Lower lobe of right lung (tissue), 2 donors: ENCODE results near the gene ZNF608. TPM values are rescaled to one million over a fixed set of nuclear protein-coding genes. Genes with fewer than 3 reads are reported as not detected.

Experiments
- ATAC-seq, 2 donors: fragments of 200-7000 bp; cut with Tn5 transposase; one replicate each; pipeline ENCODE4 v1.9.1; 2020 to 2022; ENCODE audit warnings: mild to moderate bottlenecking in 2 of 2, moderate library complexity in 2 of 2
- DNase-seq: peaks from one replicate; pipeline ENCODE4 v3.0.0-alpha.2; 2020
- H3K27ac ChIP-seq: fragments of 200-600 bp; one replicate; pipeline ENCODE4 v1.8.0; 2022
- H3K27me3 ChIP-seq: fragments of 200-600 bp; one replicate; pipeline ENCODE4 v1.8.0; 2022; ENCODE audit warnings: low read depth
- H3K36me3 ChIP-seq: fragments of 200-600 bp; one replicate; pipeline ENCODE4 v1.8.0; 2022; ENCODE audit warnings: mild to moderate bottlenecking
- H3K4me1 ChIP-seq: fragments of 200-600 bp; one replicate; pipeline ENCODE4 v1.8.0; 2022
- H3K4me3 ChIP-seq: fragments of 200-600 bp; one replicate; pipeline ENCODE4 v1.8.0; 2022; ENCODE audit warnings: mild to moderate bottlenecking
- H3K9me3 ChIP-seq: fragments of 200-600 bp; one replicate; pipeline ENCODE4 v1.8.0; 2022
- intact Hi-C: fragments of 100-400 bp; cut with DNase I; formaldehyde crosslinking; loops from one replicate; pipeline ENCODE4 v1.11.0; 2022
- total RNA-seq: library from RNA; stranded (reverse); fragmentation: NEBNext Ultra II Directional; extraction: Animal tissue kit (Norgen Biotek cat#: 25700); gene quantifications from one replicate; pipeline ENCODE4 v1.2.1, GENCODE V29; 2021
- TF ChIP-seq, protein P1 (sequence below): fragments of 200-600 bp; IDR thresholded peaks from one replicate; pipeline ENCODE4 v1.8.0; 2022; ENCODE audit warnings: antibody characterized with exemption, mild to moderate bottlenecking
- donor health status: DM: no; HTN: yes; CAD: no; lungs with severe emphysema.

ZNF608 gene
- total RNA-seq, 1 donor from 2014 or later, result 27.9 TPM

- no peak for DNase-seq
- TF ChIP-seq, protein P1, sequence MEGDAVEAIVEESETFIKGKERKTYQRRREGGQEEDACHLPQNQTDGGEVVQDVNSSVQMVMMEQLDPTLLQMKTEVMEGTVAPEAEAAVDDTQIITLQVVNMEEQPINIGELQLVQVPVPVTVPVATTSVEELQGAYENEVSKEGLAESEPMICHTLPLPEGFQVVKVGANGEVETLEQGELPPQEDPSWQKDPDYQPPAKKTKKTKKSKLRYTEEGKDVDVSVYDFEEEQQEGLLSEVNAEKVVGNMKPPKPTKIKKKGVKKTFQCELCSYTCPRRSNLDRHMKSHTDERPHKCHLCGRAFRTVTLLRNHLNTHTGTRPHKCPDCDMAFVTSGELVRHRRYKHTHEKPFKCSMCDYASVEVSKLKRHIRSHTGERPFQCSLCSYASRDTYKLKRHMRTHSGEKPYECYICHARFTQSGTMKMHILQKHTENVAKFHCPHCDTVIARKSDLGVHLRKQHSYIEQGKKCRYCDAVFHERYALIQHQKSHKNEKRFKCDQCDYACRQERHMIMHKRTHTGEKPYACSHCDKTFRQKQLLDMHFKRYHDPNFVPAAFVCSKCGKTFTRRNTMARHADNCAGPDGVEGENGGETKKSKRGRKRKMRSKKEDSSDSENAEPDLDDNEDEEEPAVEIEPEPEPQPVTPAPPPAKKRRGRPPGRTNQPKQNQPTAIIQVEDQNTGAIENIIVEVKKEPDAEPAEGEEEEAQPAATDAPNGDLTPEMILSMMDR, result no peak
- no peaks in the 10 kb centered on the region for H3K36me3 ChIP-seq
- intact Hi-C loops, result no loop called here
- ATAC-seq, result no peak
- peak overlapping the region; percentile 37 for H3K4me3 ChIP-seq
- H3K27me3 ChIP-seq, result no peaks in the 10 kb centered on the region
- H3K4me1 ChIP-seq, result peaks cover 55% of the 10 kb centered on the region
- peak overlapping the region; percentile 46 for H3K27ac ChIP-seq
- no peaks in the 10 kb centered on the region for H3K9me3 ChIP-seq
These were observed 11.8 kb downstream of the ZNF608 start for GRCh38 chr5:124734574-124735168.

DNA sequence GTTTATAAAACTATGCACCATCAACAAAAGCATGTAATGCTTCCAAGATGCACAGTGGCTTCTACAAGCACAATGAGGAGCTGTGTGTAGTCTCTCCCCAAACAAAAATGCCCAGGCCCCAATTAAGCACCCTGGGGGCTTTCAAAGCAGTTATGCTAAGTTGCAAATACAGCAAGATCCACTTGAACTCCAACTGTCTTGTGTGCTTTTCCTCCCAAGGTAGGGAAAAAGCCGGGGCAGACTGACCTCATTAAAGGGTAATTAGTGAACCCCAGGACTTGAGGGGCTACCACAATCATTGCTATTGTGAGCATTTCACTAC lies 13.1 kb downstream of the ZNF608 start:
- TF ChIP-seq, protein P1, result no peak
- Histone ChIP-seq H3K27me3 (no peaks in the 10 kb centered on the region), H3K36me3 (no peaks in the 10 kb centered on the region), H3K4me1 (peaks cover 42% of the 10 kb centered on the region), H3K4me3 (no peak overlapping the region), H3K9me3 (no peaks in the 10 kb centered on the region), H3K27ac (no peak overlapping the region)
- intact Hi-C loops, result no loop called here
- ATAC-seq, result no peak
- no peak for DNase-seq

GRCh38 chr5:124732428-124733328 lies 13.8 kb downstream of the ZNF608 start:
- DNase-seq, result no peak
- Histone ChIP-seq H3K4me3 (no peak overlapping the region), H3K27me3 (no peaks in the 10 kb centered on the region), H3K9me3 (no peaks in the 10 kb centered on the region), H3K36me3 (no peaks in the 10 kb centered on the region), H3K4me1 (peaks cover 36% of the 10 kb centered on the region), H3K27ac (no peak overlapping the region)
- TF ChIP-seq, protein P1, result no peak
- ATAC-seq, result no peak
- intact Hi-C loops, result no loop called here

DNA sequence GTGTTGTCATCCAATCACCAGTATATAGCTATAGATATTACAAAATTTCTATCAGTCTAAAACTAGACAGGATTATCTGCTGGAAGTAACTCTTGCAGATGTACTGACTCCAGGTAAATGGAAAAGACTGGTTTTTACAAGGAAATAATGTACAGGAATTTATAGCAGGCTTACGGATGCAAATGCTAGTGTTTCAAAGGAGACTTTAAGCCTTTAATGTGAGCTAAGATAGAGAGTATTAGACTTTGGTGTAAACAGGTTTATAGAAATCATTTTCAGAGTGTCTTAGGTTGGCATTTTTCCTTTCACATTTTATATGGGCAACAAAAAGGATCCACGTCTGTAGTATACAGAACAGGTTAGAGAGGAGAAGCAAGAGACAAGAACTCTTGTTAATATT lies 16.1 kb downstream of the ZNF608 start:
- no peaks in the 10 kb centered on the region for H3K27me3 ChIP-seq
- intact Hi-C loops, result no loop called here
- no peak overlapping the region for H3K4me3 ChIP-seq
- no peak for ATAC-seq
- TF ChIP-seq, protein P1, result no peak
- no peaks in the 10 kb centered on the region for H3K9me3 ChIP-seq
- H3K4me1 ChIP-seq, result peaks cover 18% of the 10 kb centered on the region
- no peak overlapping the region for H3K27ac ChIP-seq
- no peaks in the 10 kb centered on the region for H3K36me3 ChIP-seq
- no peak for DNase-seq

- H3K4me1 ChIP-seq, result peaks cover 16% of the 10 kb centered on the region
- intact Hi-C loops, result no loop called here
- no peaks in the 10 kb centered on the region for H3K9me3 ChIP-seq
- TF ChIP-seq, protein P1, result no peak
- no peak overlapping the region for H3K27ac ChIP-seq
- H3K4me3 ChIP-seq, result no peak overlapping the region
- ATAC-seq, result no peak
- no peaks in the 10 kb centered on the region for H3K36me3 ChIP-seq
- no peaks in the 10 kb centered on the region for H3K27me3 ChIP-seq
- DNase-seq, result no peak
These were observed 16.6 kb downstream of the ZNF608 start for GRCh38 chr5:124729720-124730359.
